HG03521 (cell line): ENCODE results near the gene NOTCH1.
"Not testable (repeated sequence)": the region's sequence is repeated elsewhere in the genome, so short reads cannot be mapped to it uniquely, and the experiment has no call there.

ENCODE experiments used
- ATAC-seq: cut with Tn5 transposase; IDR thresholded peaks from one replicate; pipeline ENCODE4 v1.9.1; 2021; ENCODE audit warnings: mild to moderate bottlenecking, moderate library complexity; ENCODE audit not compliant: unreplicated experiment

The NOTCH1 gene

GRCh38 chr9:136565715-136566552 lies 20.1 kb upstream of the NOTCH1 start:
- no peak for ATAC-seq

GRCh38 chr9:136565086-136565714 lies 19.4 kb upstream of the NOTCH1 start:
- no peak for ATAC-seq

DNA sequence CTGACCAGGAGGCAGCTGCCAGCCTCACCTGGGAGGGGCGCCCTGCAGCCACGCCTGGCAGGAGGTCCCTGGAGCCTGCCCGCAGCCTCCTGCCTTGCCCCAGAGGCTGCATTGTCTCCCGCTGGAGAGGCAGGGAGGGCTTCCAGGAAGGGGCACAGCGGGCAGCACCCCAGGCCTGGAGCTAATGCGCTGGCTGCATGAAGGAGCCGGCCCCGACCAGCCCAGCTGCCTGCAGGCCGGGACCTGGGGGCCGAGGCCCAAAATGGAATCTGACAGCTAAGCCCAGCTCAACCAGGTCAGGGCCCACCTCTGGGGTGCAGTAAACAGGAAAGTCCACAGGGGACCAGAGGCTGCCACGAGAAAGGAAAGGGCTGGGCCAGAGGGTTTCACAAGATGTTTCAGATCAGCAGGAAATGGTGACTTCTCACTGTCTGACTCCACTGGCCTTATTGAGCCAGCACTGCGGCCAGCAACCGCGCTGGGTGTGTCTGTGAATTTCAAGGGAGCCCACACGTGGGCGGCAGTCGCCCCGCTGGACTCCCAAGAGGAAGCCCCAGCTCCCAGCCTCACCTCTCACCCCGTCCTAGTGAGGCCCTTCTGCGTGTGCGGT lies 18.6 kb upstream of the NOTCH1 start:
- peak; percentile 56 for ATAC-seq

DNA sequence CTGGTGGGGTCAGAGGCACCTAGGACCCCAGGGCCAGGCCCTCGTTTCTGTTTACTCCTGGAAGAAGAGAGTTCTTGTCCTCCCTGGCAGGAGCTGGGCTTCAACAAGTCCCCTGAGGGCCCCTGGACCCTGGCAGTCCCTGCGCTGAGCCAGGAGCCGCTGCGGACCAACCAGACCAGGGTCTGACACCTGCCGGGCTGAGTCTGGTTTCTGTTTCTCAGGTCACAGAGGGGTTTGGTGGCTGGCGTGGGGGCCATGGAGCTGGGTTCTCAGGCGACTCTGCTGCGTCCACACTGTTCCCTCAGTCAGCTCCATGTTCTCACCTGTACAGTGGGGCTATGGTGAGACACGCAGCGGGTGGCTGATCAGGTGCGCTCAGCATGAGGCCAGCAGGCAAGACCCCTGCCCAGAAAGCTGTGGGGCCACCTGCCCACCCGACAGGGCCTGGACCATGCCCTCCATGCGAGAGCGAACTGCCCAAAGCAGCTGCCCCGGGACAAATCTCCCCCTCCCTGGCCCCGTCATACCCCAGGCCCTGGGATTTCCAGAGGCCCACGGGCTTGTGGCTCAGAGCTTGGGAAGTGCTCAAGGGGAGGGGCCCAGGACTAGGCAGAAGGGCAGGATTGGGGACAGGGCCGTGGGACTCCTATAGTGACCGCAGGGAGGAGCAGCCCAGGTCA lies 17.9 kb upstream of the NOTCH1 start:
- ATAC-seq = no peak

DNA sequence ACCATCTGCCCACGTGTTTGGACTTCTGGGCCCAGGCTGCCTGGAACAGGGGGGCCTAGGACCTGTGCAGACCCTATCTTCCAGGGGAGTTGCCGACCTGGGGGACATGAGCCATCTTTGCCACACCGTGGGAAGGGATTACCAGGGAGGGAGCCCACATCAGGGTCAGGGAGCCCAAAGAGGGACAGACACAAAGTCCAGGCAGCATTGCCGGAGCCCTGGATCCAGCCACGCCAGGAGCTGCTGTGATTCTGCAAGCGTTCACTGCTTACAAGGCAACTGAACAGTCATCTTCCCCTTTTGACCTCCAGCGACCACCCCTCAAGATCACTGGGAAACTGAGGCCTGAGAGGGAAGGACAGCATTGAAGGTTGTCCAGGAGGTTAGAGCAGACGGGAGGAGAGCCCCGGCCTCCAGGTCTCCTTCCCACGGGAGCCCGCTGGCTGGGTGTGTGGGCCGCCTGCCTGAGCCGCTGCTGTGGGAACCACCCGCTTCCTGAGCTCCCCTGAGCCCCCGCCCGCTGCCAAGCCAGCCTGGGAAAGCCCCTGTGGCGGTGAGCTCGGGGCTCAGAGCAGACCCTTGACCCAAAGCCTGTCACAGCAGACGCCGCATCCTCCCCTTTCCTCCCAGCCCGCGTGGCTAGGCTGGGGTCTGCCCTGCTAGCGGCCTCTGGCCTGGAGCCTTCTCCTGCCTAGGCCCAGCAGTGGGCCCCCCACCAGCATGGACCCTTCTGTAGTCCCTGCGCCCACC lies 17.1 kb upstream of the NOTCH1 start:
- ATAC-seq = no peak

- ATAC-seq = no peak
These were observed 15.9 kb upstream of the NOTCH1 start for GRCh38 chr9:136561779-136562178.

GRCh38 chr9:136560586-136560985 lies 14.7 kb upstream of the NOTCH1 start:
- no peak for ATAC-seq

DNA sequence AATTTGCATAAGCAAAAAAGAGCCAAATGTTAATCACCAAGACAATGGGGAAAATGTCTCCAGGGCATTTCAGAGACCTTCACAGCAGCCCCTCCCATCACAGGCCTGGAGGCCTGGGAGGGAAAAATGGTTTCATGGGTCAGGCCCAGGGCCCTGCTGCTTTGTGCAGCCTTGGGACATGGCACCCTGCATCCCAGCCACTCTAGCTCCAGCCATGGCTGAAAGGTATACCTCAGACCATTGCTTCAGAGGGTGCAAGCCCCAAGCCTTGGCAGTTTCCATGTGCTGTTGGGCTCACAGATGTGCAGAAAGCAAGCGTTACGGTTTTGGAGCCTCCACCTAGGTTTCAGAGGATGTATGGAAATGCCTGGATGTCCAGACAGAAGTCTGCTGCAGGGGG lies 13.5 kb upstream of the NOTCH1 start:
- not testable (repeated sequence) for ATAC-seq

GRCh38 chr9:136558846-136559245 lies 13.0 kb upstream of the NOTCH1 start:
- not testable (repeated sequence) for ATAC-seq

DNA sequence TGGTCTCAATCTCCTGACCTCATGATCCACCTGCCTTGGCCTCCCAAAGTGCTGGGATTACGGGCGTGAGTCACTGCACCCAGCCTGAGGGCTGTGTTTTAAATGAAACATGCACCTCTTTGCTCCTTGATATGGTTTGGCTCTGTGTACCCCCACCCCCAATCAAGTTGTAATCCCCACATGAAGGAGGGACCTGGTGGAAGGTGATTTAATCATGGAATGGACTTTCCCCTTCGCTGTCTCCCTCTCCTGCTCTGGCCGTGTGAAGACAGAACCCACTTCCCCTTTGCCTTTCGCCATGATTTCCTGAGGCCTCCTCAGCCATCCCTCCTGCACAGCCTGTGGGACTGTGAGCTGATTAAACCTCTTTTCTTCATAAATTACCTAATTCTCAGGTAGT lies 12.5 kb upstream of the NOTCH1 start:
- no peak for ATAC-seq

GRCh38 chr9:136557036-136557435 lies 11.2 kb upstream of the NOTCH1 start:
- no peak for ATAC-seq

GRCh38 chr9:136556166-136556565 lies 10.3 kb upstream of the NOTCH1 start:
- no peak for ATAC-seq

DNA sequence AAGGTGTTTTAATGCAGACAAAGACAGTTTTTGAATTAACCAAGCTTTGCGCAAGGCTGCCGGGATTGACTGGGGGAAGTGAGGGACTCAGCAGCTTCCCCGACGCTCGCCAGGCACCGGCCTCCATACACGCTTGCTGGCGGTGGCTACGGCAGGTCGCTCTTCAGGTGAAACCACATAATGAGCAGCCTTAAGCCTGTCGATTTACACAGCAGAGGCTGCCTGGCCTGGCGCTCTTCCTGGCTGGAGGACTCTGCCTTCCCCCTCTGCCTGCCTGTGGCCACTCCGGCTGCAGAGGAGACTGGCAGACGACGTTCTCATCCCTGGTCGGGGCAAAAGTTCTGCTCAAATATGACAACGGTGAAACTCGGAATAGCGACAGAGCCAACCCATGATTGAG lies 9.0 kb upstream of the NOTCH1 start:
- no peak for ATAC-seq

- no peak for ATAC-seq
These were observed 7.7 kb upstream of the NOTCH1 start for GRCh38 chr9:136553581-136553980.

DNA sequence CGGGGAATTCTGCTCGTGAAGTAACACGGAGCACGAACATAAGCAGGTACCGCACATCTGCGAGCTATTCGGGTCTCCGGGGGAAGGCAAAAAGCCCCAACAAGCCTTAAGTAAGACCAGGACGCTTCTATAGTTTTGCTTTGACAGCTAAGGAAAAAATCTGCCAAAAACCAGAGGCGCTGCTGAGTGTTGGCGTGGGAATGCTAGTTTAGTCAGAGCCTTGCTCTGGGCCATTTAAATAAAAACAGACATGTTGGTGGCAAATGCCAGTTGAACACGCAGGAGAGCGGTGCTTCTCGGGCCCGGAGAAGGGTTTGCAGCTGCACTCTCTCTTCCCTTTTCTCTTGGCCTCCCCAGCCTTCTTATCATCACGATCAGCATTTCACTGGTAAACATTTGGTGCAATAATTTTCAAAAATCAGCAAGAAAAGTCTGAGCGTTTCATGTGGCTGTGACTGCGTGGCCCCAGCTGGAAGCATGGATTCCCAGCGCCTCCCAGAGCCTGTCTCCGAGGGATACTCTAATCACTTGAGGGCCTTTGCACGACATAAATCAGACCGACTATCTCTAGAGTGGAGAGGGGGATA lies 6.4 kb upstream of the NOTCH1 start:
- no peak for ATAC-seq

DNA sequence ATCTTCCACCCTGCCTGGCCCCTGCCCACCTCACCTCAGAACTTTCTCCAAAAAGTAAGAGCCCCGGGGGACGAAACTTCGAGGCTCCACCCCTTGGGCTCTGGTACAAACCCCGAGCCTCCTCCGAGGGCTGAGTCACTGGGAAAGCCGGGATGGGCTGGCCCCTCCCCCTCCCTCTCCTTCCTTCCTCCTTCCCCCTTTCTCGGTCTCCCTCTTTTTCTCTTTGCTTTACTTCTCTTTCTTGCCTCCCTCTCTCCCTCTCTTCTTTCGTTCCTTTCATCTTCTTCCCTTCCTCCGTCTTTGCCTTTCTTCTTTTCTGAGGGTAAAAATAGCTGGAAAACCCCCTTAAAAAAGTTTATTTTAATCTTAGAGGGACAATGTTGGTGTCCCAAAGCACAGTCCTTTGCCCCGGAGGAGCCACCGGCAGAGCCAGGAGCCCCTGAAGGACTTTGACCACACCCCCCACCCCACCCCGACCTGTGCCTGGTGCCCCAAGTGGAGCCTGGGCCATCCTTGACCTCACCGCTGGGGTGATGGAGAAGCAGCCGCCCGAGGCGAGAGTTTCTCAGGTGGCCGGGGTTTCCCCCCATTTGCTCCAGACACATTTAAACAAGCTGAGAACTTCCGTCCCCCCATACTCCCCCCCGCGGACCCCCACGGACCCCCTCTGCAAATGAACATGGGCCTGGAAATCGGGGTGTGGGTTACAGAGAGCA lies 5.7 kb upstream of the NOTCH1 start:
- ATAC-seq = no peak

DNA sequence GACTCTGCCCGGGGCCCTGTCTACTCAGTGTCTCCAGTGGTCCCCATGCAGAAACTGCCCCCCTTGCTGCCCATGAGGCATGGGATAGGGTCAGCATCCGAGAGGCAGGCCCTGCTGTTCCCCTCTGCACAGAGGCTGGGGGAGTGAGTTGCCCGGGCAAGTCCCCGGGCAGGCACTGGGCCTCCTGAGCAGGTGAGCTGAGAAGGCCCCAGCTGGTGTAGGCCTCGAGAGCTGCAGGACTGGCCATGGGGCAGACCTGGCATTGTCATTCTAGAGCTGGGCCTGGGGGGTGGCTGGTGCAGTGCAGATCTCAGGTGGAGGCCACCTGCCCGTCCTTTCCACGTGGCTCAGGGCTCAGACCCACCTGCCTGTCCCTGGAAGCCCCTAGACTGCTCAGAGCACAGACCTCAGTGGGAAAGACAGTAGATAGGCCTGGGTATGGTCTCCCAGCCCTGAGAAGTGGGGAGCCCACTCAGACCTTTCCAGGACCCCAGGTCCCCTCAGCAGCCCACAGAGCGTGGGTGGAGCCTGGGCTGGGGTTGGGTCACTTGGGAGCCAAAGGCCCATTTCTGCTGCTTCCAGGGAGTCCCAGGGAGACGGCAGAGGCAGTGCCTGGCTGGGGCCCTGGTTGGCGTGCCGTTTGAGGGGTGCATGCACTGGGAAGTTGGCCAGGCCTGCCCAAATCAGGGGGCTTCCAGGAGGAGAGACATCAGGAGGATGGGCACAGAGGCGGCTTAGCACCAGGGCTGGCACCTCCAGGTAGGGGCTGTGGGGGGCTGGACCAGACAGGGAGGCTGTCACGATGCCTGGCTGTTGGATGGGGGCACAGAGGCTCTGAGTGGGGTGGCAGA lies 4.8 kb upstream of the NOTCH1 start:
- ATAC-seq = no peak

GRCh38 chr9:136549010-136549980 lies 3.4 kb upstream of the NOTCH1 start:
- no peak for ATAC-seq
